ENCODE results near the gene XIRP1. TPM values are rescaled to one million over a fixed set of nuclear protein-coding genes. Genes with fewer than 3 reads are reported as not detected.
A peak's percentile ranks its signal among the peaks of the same experiment; 100 is the strongest.

Gene XIRP1
- total RNA-seq, 1 donor from 2014 or later: not detected

DNA sequence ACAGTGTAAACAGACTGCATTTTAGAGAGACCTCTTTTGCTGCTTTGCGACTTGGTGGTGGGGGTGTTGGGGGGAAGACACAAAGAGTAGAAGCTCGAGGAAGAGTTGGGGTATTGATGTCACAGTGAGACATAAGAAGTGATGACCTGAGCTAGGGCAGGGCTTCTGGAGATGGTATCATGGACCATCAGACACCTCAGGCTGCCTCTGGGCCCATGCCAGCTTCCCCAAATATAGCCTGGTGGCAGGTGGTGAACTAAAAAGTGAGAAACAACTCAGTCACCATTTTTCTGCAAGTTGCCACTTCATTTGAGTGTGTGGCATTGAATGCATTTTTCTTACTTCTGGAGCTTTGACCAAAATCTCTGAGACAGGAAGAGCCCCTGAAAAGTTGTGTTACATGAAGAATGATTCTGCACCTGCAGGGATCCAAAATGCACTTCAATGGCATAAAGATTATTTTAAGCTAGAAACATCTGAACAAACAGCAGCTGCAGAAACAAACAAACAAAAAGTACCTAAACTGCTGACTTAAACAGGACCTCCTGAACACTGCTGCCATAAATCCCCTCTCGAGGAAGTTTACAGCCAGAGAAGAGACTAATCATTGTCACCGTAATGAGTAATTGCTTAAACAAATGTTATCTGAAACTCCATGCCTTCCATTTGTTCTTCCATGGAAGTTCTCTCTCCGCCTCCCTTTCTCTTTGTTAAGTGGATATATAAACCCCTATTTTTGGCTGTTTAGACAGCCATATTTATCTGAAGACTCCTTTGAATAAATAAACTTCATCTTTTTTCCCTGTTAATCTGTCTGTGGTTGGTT lies 15.2 kb upstream of the XIRP1 start:
- Histone ChIP-seq H3K27me3 (ENCODE audit: control insufficient read depth, insufficient read depth, low read length) (peaks cover 8% of the 10 kb centered on the region), H3K4me3 (ENCODE audit: low read depth, low read length) (no peak overlapping the region), H3K36me3 (ENCODE audit: control insufficient read depth, insufficient read depth, low read length) (no peaks in the 10 kb centered on the region)
- no peak for FAIRE-seq
- TF ChIP-seq, protein P1, sequence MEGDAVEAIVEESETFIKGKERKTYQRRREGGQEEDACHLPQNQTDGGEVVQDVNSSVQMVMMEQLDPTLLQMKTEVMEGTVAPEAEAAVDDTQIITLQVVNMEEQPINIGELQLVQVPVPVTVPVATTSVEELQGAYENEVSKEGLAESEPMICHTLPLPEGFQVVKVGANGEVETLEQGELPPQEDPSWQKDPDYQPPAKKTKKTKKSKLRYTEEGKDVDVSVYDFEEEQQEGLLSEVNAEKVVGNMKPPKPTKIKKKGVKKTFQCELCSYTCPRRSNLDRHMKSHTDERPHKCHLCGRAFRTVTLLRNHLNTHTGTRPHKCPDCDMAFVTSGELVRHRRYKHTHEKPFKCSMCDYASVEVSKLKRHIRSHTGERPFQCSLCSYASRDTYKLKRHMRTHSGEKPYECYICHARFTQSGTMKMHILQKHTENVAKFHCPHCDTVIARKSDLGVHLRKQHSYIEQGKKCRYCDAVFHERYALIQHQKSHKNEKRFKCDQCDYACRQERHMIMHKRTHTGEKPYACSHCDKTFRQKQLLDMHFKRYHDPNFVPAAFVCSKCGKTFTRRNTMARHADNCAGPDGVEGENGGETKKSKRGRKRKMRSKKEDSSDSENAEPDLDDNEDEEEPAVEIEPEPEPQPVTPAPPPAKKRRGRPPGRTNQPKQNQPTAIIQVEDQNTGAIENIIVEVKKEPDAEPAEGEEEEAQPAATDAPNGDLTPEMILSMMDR (IDR thresholded peaks at IDR 0.05; ENCODE audit: insufficient read depth, low read length, severe bottlenecking): no peak
- DNase-seq (ENCODE audit: low read depth): peak; percentile 5

DNA sequence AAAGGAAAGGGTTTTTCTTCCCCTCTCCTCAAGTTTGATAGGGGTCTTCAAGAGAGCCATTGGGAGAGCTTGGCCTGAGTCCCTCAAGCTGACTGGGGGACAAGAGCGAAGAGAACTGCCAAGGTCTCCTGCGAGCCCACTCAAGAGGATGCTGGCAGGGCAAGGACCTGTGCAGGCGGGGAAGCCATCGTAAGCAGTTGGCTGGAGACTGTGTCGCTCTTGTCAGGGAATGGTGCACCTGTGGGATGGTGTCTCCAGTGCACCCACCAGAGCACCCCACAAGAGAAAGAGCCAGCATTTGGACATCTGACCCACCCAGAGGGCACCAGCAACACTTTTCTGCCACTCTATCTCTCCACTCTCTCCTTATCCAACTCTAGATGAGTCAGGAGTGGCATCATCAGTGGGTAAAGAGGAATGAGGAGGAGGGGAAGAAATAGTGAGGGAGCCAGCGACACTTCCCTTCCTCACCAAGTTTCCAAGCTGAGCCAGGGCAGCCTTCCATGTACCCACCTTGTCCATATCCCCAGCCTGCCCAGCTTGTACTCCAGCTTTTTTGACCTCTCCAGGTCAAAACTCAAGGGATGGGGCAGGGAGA lies 13.6 kb upstream of the XIRP1 start:
- H3K36me3 ChIP-seq (ENCODE audit: control insufficient read depth, insufficient read depth, low read length): no peaks in the 10 kb centered on the region
- H3K27me3 ChIP-seq (ENCODE audit: control insufficient read depth, insufficient read depth, low read length): peaks cover 8% of the 10 kb centered on the region
- TF ChIP-seq, protein P1 (IDR thresholded peaks at IDR 0.05; ENCODE audit: insufficient read depth, low read length, severe bottlenecking): no peak
- no peak for FAIRE-seq
- DNase-seq (ENCODE audit: low read depth): no peak
- H3K4me3 ChIP-seq (ENCODE audit: low read depth, low read length): no peak overlapping the region

DNA sequence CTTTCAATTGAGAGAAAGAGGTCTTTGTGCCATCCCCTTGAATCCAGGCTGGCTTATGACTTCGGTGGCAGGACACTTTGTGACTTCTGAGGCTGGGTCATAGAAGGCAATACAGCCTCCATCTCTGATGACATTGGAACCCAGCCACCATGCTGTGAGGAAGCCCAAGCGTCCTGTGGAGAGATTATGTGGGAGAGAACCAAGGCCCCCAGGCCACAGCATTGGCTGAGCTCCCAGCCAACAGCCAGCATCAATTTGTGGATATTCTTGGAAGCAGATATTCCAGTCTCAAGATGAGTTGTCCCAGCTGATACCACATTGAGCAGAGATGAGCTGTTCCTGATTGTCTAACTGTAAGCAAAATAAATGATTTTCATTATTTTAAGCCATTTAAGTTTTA lies 12.7 kb upstream of the XIRP1 start:
- Histone ChIP-seq H3K4me3 (ENCODE audit: low read depth, low read length) (no peak overlapping the region), H3K36me3 (ENCODE audit: control insufficient read depth, insufficient read depth, low read length) (no peaks in the 10 kb centered on the region), H3K27me3 (ENCODE audit: control insufficient read depth, insufficient read depth, low read length) (peaks cover 8% of the 10 kb centered on the region)
- TF ChIP-seq, protein P1 (IDR thresholded peaks at IDR 0.05; ENCODE audit: insufficient read depth, low read length, severe bottlenecking): no peak
- DNase-seq (ENCODE audit: low read depth) (no peak), FAIRE-seq (no peak)

DNA sequence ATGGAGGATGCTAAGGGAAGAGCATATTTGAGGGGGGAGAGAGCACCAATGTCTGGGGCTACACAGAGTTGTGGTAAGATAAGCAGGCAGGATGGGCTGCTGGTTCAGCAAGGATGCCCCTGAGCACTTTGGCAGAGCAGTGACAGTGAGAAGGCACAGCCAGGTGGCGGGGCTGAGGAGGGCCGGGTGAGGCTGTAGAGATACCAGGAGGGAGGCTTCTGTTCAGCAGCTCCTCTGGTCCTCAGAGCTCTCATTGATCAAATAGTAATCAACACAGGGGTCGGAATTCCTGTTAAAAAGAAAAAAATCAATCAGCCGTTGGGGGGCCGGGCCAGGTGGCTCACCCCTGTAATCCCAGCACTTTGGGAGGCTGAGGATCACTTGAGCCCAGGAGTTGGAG lies 11.5 kb upstream of the XIRP1 start:
- H3K27me3 ChIP-seq (ENCODE audit: control insufficient read depth, insufficient read depth, low read length): peaks cover 8% of the 10 kb centered on the region
- no peaks in the 10 kb centered on the region for H3K36me3 ChIP-seq (ENCODE audit: control insufficient read depth, insufficient read depth, low read length)
- DNase-seq (ENCODE audit: low read depth): no peak
- H3K4me3 ChIP-seq (ENCODE audit: low read depth, low read length): no peak overlapping the region
- no peak for FAIRE-seq
- TF ChIP-seq, protein P1 (IDR thresholded peaks at IDR 0.05; ENCODE audit: insufficient read depth, low read length, severe bottlenecking): no peak

DNA sequence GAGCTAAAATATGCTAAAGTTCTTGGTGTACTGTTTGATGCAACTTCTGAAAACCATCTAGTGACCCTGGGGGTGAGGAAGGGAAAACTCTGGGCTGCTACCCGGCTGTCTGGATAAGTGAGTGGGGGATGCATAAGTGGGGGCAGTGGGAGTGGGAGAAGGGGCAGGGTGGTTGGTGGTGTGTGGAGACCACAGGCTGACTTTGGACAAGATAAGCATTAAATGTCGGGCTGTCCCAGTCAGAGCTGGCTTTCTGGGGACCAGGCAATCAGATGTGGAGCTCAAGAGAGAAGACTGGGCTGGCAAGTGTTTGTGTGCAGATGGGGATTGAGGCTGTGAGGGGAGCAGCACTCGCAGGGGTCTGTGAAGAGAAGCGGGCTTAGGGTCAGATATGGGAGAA lies 11.0 kb upstream of the XIRP1 start:
- Histone ChIP-seq H3K27me3 (ENCODE audit: control insufficient read depth, insufficient read depth, low read length) (peaks cover 8% of the 10 kb centered on the region), H3K36me3 (ENCODE audit: control insufficient read depth, insufficient read depth, low read length) (no peaks in the 10 kb centered on the region), H3K4me3 (ENCODE audit: low read depth, low read length) (no peak overlapping the region)
- TF ChIP-seq, protein P1 (IDR thresholded peaks at IDR 0.05; ENCODE audit: insufficient read depth, low read length, severe bottlenecking): no peak
- no peak for FAIRE-seq
- DNase-seq (ENCODE audit: low read depth): no peak

Measured in bronchial epithelial cell (primary cell).